ENCODE data around the gene XIRP2. TPM values are rescaled to one million over a fixed set of nuclear protein-coding genes. Genes with fewer than 3 reads are reported as not detected.

The XIRP2 gene
- not detected for total RNA-seq

- DNase-seq, result no peak
- H3K9me3 Mint-ChIP-seq, result no peaks in the 10 kb centered on the region
- no peaks in the 10 kb centered on the region for H3K4me1 Mint-ChIP-seq
- H3K36me3 Mint-ChIP-seq (ENCODE audit: low read depth), result no peaks in the 10 kb centered on the region
- H3K4me3 Mint-ChIP-seq, result no peak within 1 kb of the TSS
- H3K27me3 Mint-ChIP-seq, result no peaks in the 10 kb centered on the region
- H3K27ac Mint-ChIP-seq, result no peak within 1 kb of the TSS
- ChIA-PET CTCF (no interaction called here), POLR2A (no interaction called here)
Measured at GRCh38 chr2:166888180-166888579, at the start of gene XIRP2. TSS of gene XIRP2 (plus strand) at chr2:166888480. CDS start at chr2:166903483, 15,003 bp downstream.

GRCh38 chr2:166841152-166841551 lies 47.1 kb upstream of the XIRP2 start:
- CTCF ChIA-PET, result no interaction called here
- H3K27ac Mint-ChIP-seq, result no peak overlapping the region

GRCh38 chr2:166841679-166842078 lies 46.6 kb upstream of the XIRP2 start:
- Mint-ChIP-seq H3K4me1 (no peaks in the 10 kb centered on the region), H3K27ac (no peak overlapping the region), H3K4me3 (no peak overlapping the region), H3K36me3 (ENCODE audit: low read depth) (no peaks in the 10 kb centered on the region), H3K9me3 (no peaks in the 10 kb centered on the region), H3K27me3 (no peaks in the 10 kb centered on the region)
- DNase-seq, result no peak
- CTCF ChIA-PET, result no interaction called here
- POLR2A ChIA-PET, result no interaction called here

More at GRCh38 chr2:166841152-166841551, 47.1 kb upstream of the XIRP2 start:
- POLR2A ChIA-PET, result no interaction called here
- Mint-ChIP-seq H3K4me1 (no peaks in the 10 kb centered on the region), H3K4me3 (no peak overlapping the region), H3K36me3 (ENCODE audit: low read depth) (no peaks in the 10 kb centered on the region), H3K9me3 (no peaks in the 10 kb centered on the region), H3K27me3 (no peaks in the 10 kb centered on the region)
- DNase-seq, result no peak

- POLR2A ChIA-PET, result no interaction called here
- CTCF ChIA-PET, result no interaction called here
- no peaks in the 10 kb centered on the region for H3K4me1 Mint-ChIP-seq
- no peak for DNase-seq
- no peak overlapping the region for H3K27ac Mint-ChIP-seq
- H3K36me3 Mint-ChIP-seq (ENCODE audit: low read depth), result no peaks in the 10 kb centered on the region
- H3K4me3 Mint-ChIP-seq, result no peak overlapping the region
- peaks cover 5% of the 10 kb centered on the region for H3K9me3 Mint-ChIP-seq
- H3K27me3 Mint-ChIP-seq, result no peaks in the 10 kb centered on the region
Measured at GRCh38 chr2:166844111-166844510, 44.2 kb upstream of the XIRP2 start.

GRCh38 chr2:166862468-166863132 lies 25.7 kb upstream of the XIRP2 start:
- H3K36me3 Mint-ChIP-seq (ENCODE audit: low read depth), result no peaks in the 10 kb centered on the region
- no peak overlapping the region for H3K27ac Mint-ChIP-seq
- ChIA-PET CTCF (no interaction called here), POLR2A (no interaction called here)
- no peaks in the 10 kb centered on the region for H3K4me1 Mint-ChIP-seq
- no peaks in the 10 kb centered on the region for H3K9me3 Mint-ChIP-seq
- H3K4me3 Mint-ChIP-seq, result no peak overlapping the region
- DNase-seq, result no peak
- H3K27me3 Mint-ChIP-seq, result no peaks in the 10 kb centered on the region

GRCh38 chr2:166867874-166868514 lies 20.3 kb upstream of the XIRP2 start:
- Mint-ChIP-seq H3K9me3 (no peaks in the 10 kb centered on the region), H3K36me3 (ENCODE audit: low read depth) (no peaks in the 10 kb centered on the region), H3K27me3 (no peaks in the 10 kb centered on the region), H3K27ac (no peak overlapping the region), H3K4me3 (no peak overlapping the region), H3K4me1 (no peaks in the 10 kb centered on the region)
- POLR2A ChIA-PET, result no interaction called here
- DNase-seq, result no peak
- CTCF ChIA-PET, result no interaction called here

GRCh38 chr2:166870346-166870745 lies 17.9 kb upstream of the XIRP2 start:
- no peaks in the 10 kb centered on the region for H3K9me3 Mint-ChIP-seq
- ChIA-PET CTCF (no interaction called here), POLR2A (no interaction called here)
- no peaks in the 10 kb centered on the region for H3K27me3 Mint-ChIP-seq
- H3K36me3 Mint-ChIP-seq (ENCODE audit: low read depth), result no peaks in the 10 kb centered on the region
- no peak overlapping the region for H3K4me3 Mint-ChIP-seq
- no peaks in the 10 kb centered on the region for H3K4me1 Mint-ChIP-seq
- no peak for DNase-seq
- H3K27ac Mint-ChIP-seq, result no peak overlapping the region

- H3K9me3 Mint-ChIP-seq, result no peaks in the 10 kb centered on the region
Measured at GRCh38 chr2:166881177-166881576, 7.1 kb upstream of the XIRP2 start.

GRCh38 chr2:166882851-166883250 lies 5.4 kb upstream of the XIRP2 start:
- ChIA-PET CTCF (no interaction called here), POLR2A (no interaction called here)
- no peak for DNase-seq
- no peaks in the 10 kb centered on the region for H3K9me3 Mint-ChIP-seq
- no peaks in the 10 kb centered on the region for H3K36me3 Mint-ChIP-seq (ENCODE audit: low read depth)
- no peaks in the 10 kb centered on the region for H3K27me3 Mint-ChIP-seq
- H3K27ac Mint-ChIP-seq, result no peak overlapping the region
- H3K4me1 Mint-ChIP-seq, result no peaks in the 10 kb centered on the region
- no peak overlapping the region for H3K4me3 Mint-ChIP-seq

More at GRCh38 chr2:166881177-166881576, 7.1 kb upstream of the XIRP2 start:
- no peaks in the 10 kb centered on the region for H3K4me1 Mint-ChIP-seq
- ChIA-PET POLR2A (no interaction called here), CTCF (no interaction called here)
- H3K27ac Mint-ChIP-seq, result no peak overlapping the region
- no peaks in the 10 kb centered on the region for H3K27me3 Mint-ChIP-seq
- no peak overlapping the region for H3K4me3 Mint-ChIP-seq
- no peaks in the 10 kb centered on the region for H3K36me3 Mint-ChIP-seq (ENCODE audit: low read depth)
- no peak for DNase-seq

- no peaks in the 10 kb centered on the region for H3K27me3 Mint-ChIP-seq
- CTCF ChIA-PET, result no interaction called here
- no peak overlapping the region for H3K4me3 Mint-ChIP-seq
- no peak for DNase-seq
- no peaks in the 10 kb centered on the region for H3K36me3 Mint-ChIP-seq (ENCODE audit: low read depth)
- H3K9me3 Mint-ChIP-seq, result no peaks in the 10 kb centered on the region
- H3K4me1 Mint-ChIP-seq, result no peaks in the 10 kb centered on the region
- POLR2A ChIA-PET, result no interaction called here
- H3K27ac Mint-ChIP-seq, result no peak overlapping the region
Measured at GRCh38 chr2:166891727-166892126, 3.4 kb downstream of the XIRP2 start.

GRCh38 chr2:166892397-166892796 lies 4.1 kb downstream of the XIRP2 start:
- Mint-ChIP-seq H3K27me3 (no peaks in the 10 kb centered on the region), H3K27ac (no peak overlapping the region), H3K36me3 (ENCODE audit: low read depth) (no peaks in the 10 kb centered on the region), H3K4me3 (no peak overlapping the region), H3K4me1 (no peaks in the 10 kb centered on the region), H3K9me3 (no peaks in the 10 kb centered on the region)
- ChIA-PET CTCF (no interaction called here), POLR2A (no interaction called here)
- DNase-seq, result no peak

GRCh38 chr2:166895243-166895642 lies 7.0 kb downstream of the XIRP2 start:
- H3K9me3 Mint-ChIP-seq, result no peaks in the 10 kb centered on the region
- no peak overlapping the region for H3K4me3 Mint-ChIP-seq
- H3K36me3 Mint-ChIP-seq (ENCODE audit: low read depth), result no peaks in the 10 kb centered on the region
- ChIA-PET POLR2A (no interaction called here), CTCF (no interaction called here)
- no peak overlapping the region for H3K27ac Mint-ChIP-seq
- H3K4me1 Mint-ChIP-seq, result no peaks in the 10 kb centered on the region
- H3K27me3 Mint-ChIP-seq, result no peaks in the 10 kb centered on the region
- no peak for DNase-seq

GRCh38 chr2:166897666-166898065 lies 9.4 kb downstream of the XIRP2 start:
- no peaks in the 10 kb centered on the region for H3K9me3 Mint-ChIP-seq
- no peaks in the 10 kb centered on the region for H3K36me3 Mint-ChIP-seq (ENCODE audit: low read depth)
- POLR2A ChIA-PET, result no interaction called here

GRCh38 chr2:166899676-166900075 lies 11.4 kb downstream of the XIRP2 start:
- no peak for DNase-seq
- POLR2A ChIA-PET, result no interaction called here
- Mint-ChIP-seq H3K27ac (no peak overlapping the region), H3K9me3 (no peaks in the 10 kb centered on the region), H3K4me1 (no peaks in the 10 kb centered on the region), H3K27me3 (no peaks in the 10 kb centered on the region), H3K36me3 (ENCODE audit: low read depth) (no peaks in the 10 kb centered on the region), H3K4me3 (no peak overlapping the region)
- CTCF ChIA-PET, result no interaction called here

More at GRCh38 chr2:166897666-166898065, 9.4 kb downstream of the XIRP2 start:
- no peak for DNase-seq
- H3K27me3 Mint-ChIP-seq, result no peaks in the 10 kb centered on the region
- no peak overlapping the region for H3K27ac Mint-ChIP-seq
- no peaks in the 10 kb centered on the region for H3K4me1 Mint-ChIP-seq
- no peak overlapping the region for H3K4me3 Mint-ChIP-seq
- CTCF ChIA-PET, result no interaction called here
